ENCODE measurements around the gene LETM1. TPM values are rescaled to one million over a fixed set of nuclear protein-coding genes. Genes with fewer than 3 reads are reported as not detected.

Gene LETM1
- total RNA-seq, 1 experiment from 2014 or later: 48.9 TPM

DNA sequence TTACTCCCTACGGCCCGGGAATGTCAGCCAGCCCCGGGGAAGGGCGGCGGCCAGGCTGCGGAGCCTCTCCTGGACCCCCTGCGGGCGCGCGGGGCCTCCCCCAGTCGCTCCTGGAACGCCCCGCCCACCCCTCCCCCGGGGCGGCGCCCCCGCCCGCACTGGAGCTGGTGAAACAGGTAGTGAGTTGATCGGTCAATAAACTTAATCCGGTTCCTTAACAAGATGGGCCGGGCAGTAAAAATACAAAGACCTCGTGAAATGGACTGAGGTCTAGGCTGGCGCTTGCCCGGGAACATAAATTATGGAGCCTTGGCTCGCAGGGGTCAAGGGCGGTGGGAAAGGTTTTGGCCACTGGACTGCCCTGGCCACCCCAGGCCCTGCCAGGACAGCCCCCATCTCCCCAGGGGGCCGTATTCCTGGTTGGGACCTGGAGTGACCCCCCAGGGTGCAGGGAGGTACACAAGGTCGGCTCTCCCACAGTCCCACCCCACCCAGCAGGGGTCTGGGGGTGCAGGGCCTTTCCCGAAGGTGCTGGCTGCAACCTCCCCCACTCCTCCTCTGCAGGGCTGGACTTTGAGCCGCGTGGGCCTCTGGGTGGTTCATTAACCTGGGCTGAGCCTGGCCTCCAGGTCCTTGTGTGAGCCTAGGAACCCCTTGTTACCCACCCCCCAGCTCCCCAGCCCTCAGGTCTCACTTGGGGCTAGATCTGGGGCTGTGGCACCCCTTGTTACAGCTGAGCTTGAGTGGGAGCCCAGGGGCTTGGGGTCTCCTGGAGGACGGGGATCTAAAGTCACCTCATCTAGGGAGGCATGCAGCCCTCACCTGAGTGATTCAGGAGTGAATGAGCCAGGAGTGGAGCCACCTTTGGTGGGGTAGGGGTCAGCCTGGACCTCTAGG, 60.4 kb downstream of the LETM1 start:
- no peak for DNase-seq (ENCODE audit: low read depth)

GRCh38 chr4:1794809-1795298, 61.1 kb downstream of the LETM1 start:
- no peak for DNase-seq (ENCODE audit: low read depth)

GRCh38 chr4:1793940-1794808, 61.8 kb downstream of the LETM1 start:
- DNase-seq (ENCODE audit: low read depth): peak; percentile 50

DNA sequence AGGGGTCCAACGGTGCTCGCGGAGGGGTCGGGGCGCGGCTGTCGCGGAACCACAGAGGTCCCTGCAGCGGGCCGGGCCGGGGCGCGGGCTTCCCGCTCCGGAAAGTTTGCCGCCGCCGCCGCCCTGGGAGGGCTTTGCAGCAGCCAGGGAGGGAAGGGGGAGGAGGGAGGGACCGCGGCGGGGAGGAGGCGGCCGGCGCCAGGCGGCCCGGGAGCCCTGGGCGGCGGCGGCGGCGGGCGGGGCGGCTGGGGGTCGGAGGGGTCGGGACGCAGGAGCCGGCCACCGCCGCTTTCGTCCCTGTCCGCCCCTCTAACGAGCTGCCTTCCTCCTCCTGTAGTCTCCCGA, 62.5 kb downstream of the LETM1 start:
- peak; percentile 58 for DNase-seq (ENCODE audit: low read depth)

DNA sequence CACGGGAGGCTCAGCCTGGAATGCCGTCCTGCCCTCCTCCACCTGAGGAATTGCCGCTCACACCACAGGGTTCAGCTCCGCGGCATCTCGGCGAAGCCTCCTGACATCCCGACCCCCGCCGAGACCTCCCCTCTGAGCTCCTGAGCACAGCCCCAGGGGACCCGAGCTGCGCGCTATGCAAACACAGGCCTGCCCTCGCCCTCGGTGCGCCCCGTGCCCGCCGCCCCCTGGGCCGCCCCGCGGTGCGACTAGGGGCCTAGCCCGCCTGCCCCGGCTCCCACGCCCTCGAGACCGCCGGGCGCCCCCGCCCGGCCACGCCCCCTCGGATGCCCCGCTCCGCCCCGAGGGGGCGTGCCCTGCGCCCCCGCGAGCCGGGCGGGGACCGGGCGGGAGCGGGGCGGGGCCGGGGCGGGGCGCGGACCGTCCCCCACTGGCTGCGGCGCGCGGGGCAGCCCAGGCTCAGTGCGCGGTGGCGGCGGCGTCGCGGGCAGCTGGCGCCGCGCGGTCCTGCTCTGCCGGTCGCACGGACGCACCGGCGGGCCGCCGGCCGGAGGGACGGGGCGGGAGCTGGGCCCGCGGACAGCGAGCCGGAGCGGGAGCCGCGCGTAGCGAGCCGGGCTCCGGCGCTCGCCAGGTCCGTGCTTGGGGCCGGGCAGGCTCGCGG, 63.0 kb downstream of the LETM1 start, which contains the start of gene FGFR3:
FGFR3 (plus strand) TSS at position 462 of the 664 bp plus-strand sequence. CDS start 642 bp downstream, outside the sequence.
- DNase-seq (ENCODE audit: low read depth): peak; percentile 63

DNA sequence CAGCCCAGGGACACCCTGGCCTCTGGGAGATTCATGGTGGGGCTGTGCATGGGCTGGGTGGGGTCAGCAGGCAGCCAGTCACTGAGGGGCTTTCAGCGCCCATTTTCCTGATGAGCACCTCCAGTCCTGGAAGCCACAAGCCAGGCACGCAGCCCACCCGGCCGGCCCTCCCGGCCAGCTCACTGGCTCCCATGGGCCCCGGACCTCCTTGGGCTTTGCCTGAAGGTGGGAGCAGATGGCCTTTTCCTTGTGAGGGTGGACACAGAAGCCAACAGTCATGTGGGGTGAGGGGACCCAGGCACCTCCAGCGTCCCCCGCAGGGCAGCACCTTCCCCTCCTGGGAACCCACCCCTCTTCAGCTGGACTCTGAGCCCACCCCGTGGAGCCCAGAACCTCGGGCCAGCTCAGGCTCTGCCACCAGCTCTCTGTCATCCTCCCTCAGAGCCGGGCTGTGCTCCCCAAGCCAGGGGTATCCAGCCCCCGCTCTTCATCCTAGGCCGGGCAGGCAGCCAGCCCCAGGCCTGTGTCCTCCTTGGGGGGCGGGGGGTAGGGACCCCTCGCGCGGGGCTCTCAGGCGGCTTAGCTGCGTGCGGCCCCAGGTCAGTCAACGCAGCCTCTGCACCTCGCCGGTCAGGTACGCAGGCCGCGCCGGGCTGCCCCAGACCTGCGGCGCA, 63.7 kb downstream of the LETM1 start:
- DNase-seq (ENCODE audit: low read depth): no peak

- DNase-seq (ENCODE audit: low read depth): no peak
These were observed 66.0 kb downstream of the LETM1 start for GRCh38 chr4:1790005-1790404.

GRCh38 chr4:1789552-1789951, 66.4 kb downstream of the LETM1 start:
- no peak for DNase-seq (ENCODE audit: low read depth)

- DNase-seq (ENCODE audit: low read depth): no peak
These were observed 67.5 kb downstream of the LETM1 start for GRCh38 chr4:1788254-1788973.

GRCh38 chr4:1787411-1788077, 68.4 kb downstream of the LETM1 start:
- DNase-seq (ENCODE audit: low read depth): no peak

GRCh38 chr4:1786544-1787362, 69.2 kb downstream of the LETM1 start:
- DNase-seq (ENCODE audit: low read depth): no peak

- no peak for DNase-seq (ENCODE audit: low read depth)
These were observed 70.4 kb downstream of the LETM1 start for GRCh38 chr4:1785592-1785991.

GRCh38 chr4:1784789-1785591, 71.0 kb downstream of the LETM1 start:
- DNase-seq (ENCODE audit: low read depth): no peak

DNA sequence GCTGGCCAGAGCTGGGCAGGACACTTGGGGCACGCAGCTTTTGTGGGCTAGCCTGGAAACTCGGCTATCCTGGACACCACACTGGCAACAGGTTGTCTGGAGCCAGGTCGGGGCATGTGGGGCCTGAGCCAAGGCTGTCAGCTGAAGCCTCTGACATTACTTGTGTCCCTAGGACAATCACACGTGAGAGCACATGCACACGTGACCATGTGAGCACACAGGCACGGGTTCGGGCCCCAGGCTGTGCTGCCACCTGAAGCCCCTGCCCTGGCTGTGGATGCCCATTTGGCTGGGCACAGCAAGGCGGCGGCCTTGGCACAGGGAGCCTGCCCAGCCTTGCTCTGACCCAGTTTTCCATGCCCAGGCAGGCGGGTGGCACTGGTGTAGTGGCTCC, 71.6 kb downstream of the LETM1 start:
- no peak for DNase-seq (ENCODE audit: low read depth)

DNA sequence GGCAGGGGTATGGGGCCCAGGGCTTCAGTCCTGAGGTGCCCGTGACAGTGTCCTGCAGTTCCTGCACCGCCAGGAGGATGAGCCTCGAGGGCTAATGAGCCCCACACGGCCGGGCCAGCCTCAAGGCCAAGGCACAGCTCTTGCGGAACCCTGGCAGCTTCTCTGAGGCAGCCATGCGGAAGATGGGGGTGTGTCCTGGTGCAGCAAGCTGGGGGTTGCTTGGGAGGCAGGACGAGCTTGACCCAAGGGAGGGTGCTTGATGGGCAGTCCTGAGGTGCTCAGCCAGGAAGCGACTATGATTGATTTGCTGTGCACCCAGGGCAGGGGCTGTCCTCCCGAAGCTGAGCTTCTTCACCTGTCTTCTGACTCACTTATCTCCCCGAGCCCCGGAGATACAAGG, 72.0 kb downstream of the LETM1 start:
- DNase-seq (ENCODE audit: low read depth): no peak

DNA sequence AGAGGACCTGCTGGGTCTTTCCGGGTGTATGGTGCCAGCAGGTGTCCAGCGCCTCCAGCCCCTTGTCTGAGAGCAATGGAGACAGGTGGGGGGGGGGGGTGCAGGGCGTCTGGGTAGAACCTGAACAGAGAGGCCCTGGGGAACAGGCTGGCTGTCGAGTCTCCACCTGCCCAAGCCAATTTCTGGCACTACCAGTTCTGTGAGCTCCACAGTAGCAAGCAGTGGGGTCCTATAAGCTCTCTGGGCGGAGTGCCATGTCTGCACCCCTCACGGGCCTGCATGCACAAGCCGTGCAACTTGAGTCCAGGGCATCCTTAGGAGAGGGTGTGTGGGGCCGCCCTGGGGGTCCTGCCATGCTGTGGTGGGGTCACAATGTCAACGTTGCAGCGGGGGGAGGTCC, 72.9 kb downstream of the LETM1 start:
- no peak for DNase-seq (ENCODE audit: low read depth)

- no peak for DNase-seq (ENCODE audit: low read depth)
These were observed 75.5 kb downstream of the LETM1 start for GRCh38 chr4:1780435-1780834.

- DNase-seq (ENCODE audit: low read depth): no peak
These were observed 76.2 kb downstream of the LETM1 start for GRCh38 chr4:1779588-1780382.

All from Daoy (cell line).